22Rv1 (cell line): ENCODE measurements around the gene ARHGAP29.

Experiments used
- H3K27ac ChIP-seq: fragments of 450-650 bp; 2 replicates; pipeline ENCODE4 v1.5.1; 2017
- CTCF ChIP-seq: fragments of 450-650 bp; IDR thresholded peaks from 2 replicates; pipeline ENCODE4 v1.5.1; 2017; ENCODE audit warnings: mild to moderate bottlenecking
- ZFX ChIP-seq: fragments of 450-650 bp; IDR thresholded peaks from 2 replicates; pipeline ENCODE4 v1.6.1; 2017; ENCODE audit warnings: antibody characterized with exemption, borderline replicate concordance

Gene ARHGAP29

GRCh38 chr1:94273111-94273510, 35.7 kb upstream of the ARHGAP29 start:
- TF ChIP-seq CTCF, result no peak
- TF ChIP-seq ZFX, result no peak
- H3K27ac ChIP-seq, result no peak overlapping the region

- no peak overlapping the region for H3K27ac ChIP-seq
- TF ChIP-seq ZFX (no peak), CTCF (no peak)
These were observed 35.0 kb upstream of the ARHGAP29 start for GRCh38 chr1:94272388-94272787.

DNA sequence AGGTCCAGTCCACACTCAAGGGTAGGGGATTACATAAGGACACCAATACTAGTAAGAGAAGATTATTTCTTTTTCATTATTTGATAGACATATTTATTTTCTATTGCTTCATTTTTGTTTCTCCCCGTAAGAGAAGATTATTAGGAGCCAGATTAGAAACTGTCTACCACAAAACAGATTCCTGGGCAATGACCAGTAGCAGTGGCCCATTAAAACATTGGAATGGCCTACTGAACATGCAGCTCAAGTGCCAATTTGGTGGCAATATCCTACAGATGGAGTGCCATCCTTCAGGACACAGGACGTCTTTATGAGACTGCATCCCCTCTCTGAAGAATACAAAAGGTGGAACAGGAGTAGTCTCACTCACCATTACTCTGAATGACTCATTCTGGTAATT, 34.0 kb upstream of the ARHGAP29 start:
- no peak overlapping the region for H3K27ac ChIP-seq
- no peak for TF ChIP-seq CTCF
- no peak for TF ChIP-seq ZFX

DNA sequence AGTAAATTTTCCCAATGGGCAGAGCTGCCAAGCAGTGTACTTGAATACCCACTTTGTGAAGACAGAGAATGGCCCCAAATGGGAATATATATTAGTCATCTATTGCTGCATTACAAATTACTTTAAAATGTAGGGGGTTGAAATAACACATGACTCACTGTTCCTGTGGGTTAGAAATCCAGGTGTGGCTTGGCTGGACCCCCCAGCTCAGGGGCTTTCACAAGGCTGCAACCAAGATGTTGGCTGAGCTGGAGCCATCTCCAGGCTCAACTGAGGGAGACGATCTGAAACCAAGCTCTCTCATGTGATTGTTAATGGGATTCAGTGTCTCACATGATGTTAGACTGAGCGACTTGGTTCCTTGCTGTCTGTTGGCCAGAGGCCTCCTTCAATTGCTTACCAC, 33.4 kb upstream of the ARHGAP29 start:
- no peak for TF ChIP-seq CTCF
- no peak for TF ChIP-seq ZFX
- no peak overlapping the region for H3K27ac ChIP-seq

DNA sequence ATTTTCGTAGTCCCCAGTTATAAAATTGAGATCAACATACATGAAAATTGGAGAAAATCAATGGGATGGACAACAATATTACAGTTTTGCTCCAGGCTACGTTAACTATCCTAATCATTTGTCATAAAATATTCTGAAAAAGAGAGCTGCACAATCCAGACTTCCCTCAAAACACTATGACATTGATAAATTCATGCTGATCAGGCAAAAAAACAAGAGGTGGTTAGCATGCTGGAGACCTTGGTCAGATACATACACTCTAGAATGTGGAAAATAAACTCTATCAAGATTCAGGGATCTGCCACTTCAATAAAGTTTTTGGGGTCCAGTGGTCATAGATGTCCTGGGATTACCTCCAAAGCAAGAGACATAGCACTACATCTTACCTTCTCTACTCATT, 32.5 kb upstream of the ARHGAP29 start:
- no peak overlapping the region for H3K27ac ChIP-seq
- TF ChIP-seq ZFX (no peak), CTCF (no peak)

- TF ChIP-seq CTCF (no peak), ZFX (no peak)
- H3K27ac ChIP-seq, result no peak overlapping the region
These were observed 28.5 kb upstream of the ARHGAP29 start for GRCh38 chr1:94265906-94266305.

DNA sequence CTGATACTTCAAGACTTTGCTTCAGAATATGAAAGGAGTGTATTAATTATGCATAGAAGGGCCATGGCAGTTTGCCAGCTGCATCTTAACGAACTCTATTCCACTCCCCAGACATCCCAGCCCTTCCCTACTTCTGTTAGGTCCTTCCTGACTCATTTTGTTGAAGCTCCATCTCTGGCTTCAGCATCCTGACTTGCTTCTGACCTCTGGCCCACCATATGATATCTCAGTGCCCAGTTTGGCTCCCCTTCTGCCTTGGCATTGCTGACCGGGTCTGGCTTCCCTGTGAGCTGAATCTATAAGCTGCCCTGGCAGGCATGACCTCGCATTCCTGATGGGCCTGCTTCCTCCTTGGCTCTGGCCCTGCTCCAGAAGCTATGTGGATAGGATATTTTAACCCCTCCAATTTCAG, 27.6 kb upstream of the ARHGAP29 start:
- TF ChIP-seq CTCF, result no peak
- no peak for TF ChIP-seq ZFX
- no peak overlapping the region for H3K27ac ChIP-seq
